Liver (tissue), 9 donors: Measurements from ENCODE around the gene TMEM26. TPM values are rescaled to one million over a fixed set of nuclear protein-coding genes. Genes with fewer than 3 reads are reported as not detected.

Experiments used
- DNase-seq: peaks from one replicate; pipeline ENCODE4 v3.0.0-alpha.2; 2017; ENCODE audit warnings: low spot score
- H3K27ac ChIP-seq, 2 donors: one replicate each; pipeline ENCODE4 v1.7.0; 2013; ENCODE audit warnings: inconsistent platforms in 2 of 2, low read length in 2 of 2, control low read depth in 1 of 2, low read depth in 1 of 2, mild to moderate bottlenecking in 1 of 2
- H3K27me3 ChIP-seq, 4 donors: one replicate each; pipeline versions ENCODE4 v1.6.1 to v1.7.0; 2013; ENCODE audit warnings: low read length in 3 of 4, inconsistent platforms in 1 of 4, mild to moderate bottlenecking in 1 of 4, moderate library complexity in 1 of 4; ENCODE audit not compliant: control insufficient read depth in 4 of 4, insufficient read depth in 4 of 4
- H3K36me3 ChIP-seq, 4 donors: one replicate each; pipeline versions ENCODE4 v1.6.1 to v1.7.0; 2013; ENCODE audit warnings: low read length in 3 of 4, mild to moderate bottlenecking in 3 of 4, low read depth in 1 of 4, moderate library complexity in 1 of 4; ENCODE audit not compliant: control insufficient read depth in 4 of 4, insufficient read depth in 3 of 4
- H3K4me1 ChIP-seq, 4 donors: one replicate each; pipeline versions ENCODE4 v1.6.1 to v1.7.0; 2013; ENCODE audit warnings: low read length in 3 of 4, mild to moderate bottlenecking in 3 of 4, moderate library complexity in 1 of 4; ENCODE audit not compliant: control insufficient read depth in 4 of 4, insufficient read depth in 4 of 4
- H3K4me3 ChIP-seq, 3 donors: one replicate each; pipeline versions ENCODE4 v1.6.1 to v1.7.0; 2013; ENCODE audit warnings: low read length in 3 of 3, control low read depth in 1 of 3, low read depth in 1 of 3, mild to moderate bottlenecking in 1 of 3
- H3K9ac ChIP-seq, 2 donors: one replicate each; pipeline ENCODE4 v1.7.0; 2013; ENCODE audit warnings: low read length in 2 of 2, mild to moderate bottlenecking in 2 of 2, moderate library complexity in 2 of 2, control low read depth in 1 of 2, low read depth in 1 of 2
- H3K9me3 ChIP-seq, 4 donors: one replicate each; pipeline versions ENCODE4 v1.6.1 to v1.7.0; 2013; ENCODE audit warnings: low read length in 3 of 4; ENCODE audit not compliant: control insufficient read depth in 4 of 4
- ATF3 ChIP-seq: IDR thresholded peaks from 2 replicates; pipeline ENCODE4 v1.6.1; 2016; ENCODE audit warnings: antibody characterized with exemption
- CTCF ChIP-seq: fragments of 150-350 bp; IDR thresholded peaks from 2 replicates; pipeline ENCODE4 v1.5.1; 2017; ENCODE audit warnings: improper control_type of control experiment, low read depth, low read length; ENCODE audit not compliant: missing input control
- EGR1 ChIP-seq, 2 donors: IDR thresholded peaks; 2 replicates each; pipeline ENCODE4 v1.6.1; 2016 to 2018; ENCODE audit warnings: antibody characterized with exemption in 2 of 2, low read depth in 2 of 2
- FOXA1 ChIP-seq: IDR thresholded peaks from 2 replicates; pipeline ENCODE4 v1.6.1; 2016; ENCODE audit warnings: antibody characterized with exemption
- FOXA2 ChIP-seq: IDR thresholded peaks from 2 replicates; pipeline ENCODE4 v1.6.1; 2016; ENCODE audit warnings: antibody characterized with exemption
- GABPA ChIP-seq, 2 donors: IDR thresholded peaks in 1 of 2; conservative IDR thresholded peaks in 1 of 2; 2 replicates each; pipeline ENCODE4 v1.6.1; 2016; ENCODE audit warnings: antibody characterized with exemption in 2 of 2, mild to moderate bottlenecking in 1 of 2, moderate library complexity in 1 of 2
- HNF4A ChIP-seq, 2 donors: conservative IDR thresholded peaks; 2 replicates each; pipeline ENCODE4 v1.6.1; 2016; ENCODE audit warnings: antibody characterized with exemption in 2 of 2, mild to moderate bottlenecking in 2 of 2
- HNF4G ChIP-seq: IDR thresholded peaks from 2 replicates; pipeline ENCODE4 v1.6.1; 2016; ENCODE audit warnings: antibody characterized with exemption
- JUND ChIP-seq, 2 donors: IDR thresholded peaks; 2 replicates each; pipeline ENCODE4 v1.6.1; 2016; ENCODE audit warnings: antibody characterized with exemption in 2 of 2
- MAX ChIP-seq: IDR thresholded peaks from 2 replicates; pipeline ENCODE4 v1.6.1; 2016; ENCODE audit warnings: antibody characterized with exemption
- NR2F2 ChIP-seq: IDR thresholded peaks from 2 replicates; pipeline ENCODE4 v1.6.1; 2016; ENCODE audit warnings: antibody characterized with exemption
- RAD21 ChIP-seq, 2 donors: IDR thresholded peaks; 2 replicates each; pipeline ENCODE4 v1.6.1; 2016; ENCODE audit warnings: antibody characterized with exemption in 2 of 2, mild to moderate bottlenecking in 2 of 2
- REST ChIP-seq: IDR thresholded peaks from 2 replicates; pipeline ENCODE4 v1.6.1; 2016; ENCODE audit warnings: antibody characterized with exemption, mild to moderate bottlenecking
- RXRA ChIP-seq, 2 donors: IDR thresholded peaks; 2 replicates each; pipeline ENCODE4 v1.6.1; 2017 to 2018; ENCODE audit warnings: antibody characterized with exemption in 2 of 2, mild to moderate bottlenecking in 1 of 2
- SP1 ChIP-seq: IDR thresholded peaks from 2 replicates; pipeline ENCODE4 v1.6.1; 2018; ENCODE audit warnings: antibody characterized with exemption, mild to moderate bottlenecking
- TAF1 ChIP-seq: conservative IDR thresholded peaks from 2 replicates; pipeline ENCODE4 v1.6.1; 2016; ENCODE audit warnings: antibody characterized with exemption, mild to moderate bottlenecking
- YY1 ChIP-seq: IDR thresholded peaks from 2 replicates; pipeline ENCODE4 v1.6.1; 2016; ENCODE audit warnings: antibody characterized with exemption, mild to moderate bottlenecking
- ZBTB33 ChIP-seq: IDR thresholded peaks from 2 replicates; pipeline ENCODE4 v1.6.1; 2016; ENCODE audit warnings: antibody characterized with exemption
- WGBS: extraction: QIAGEN DNeasy Blood & Tissue Kit; methylation state at CpG from one replicate; pipeline ENCODE4 v1.1.7; 2013; 5-methylcytosine and 5-hydroxymethylcytosine counted together
- polyA plus RNA-seq, 2 donors: library from polyadenylated mRNA; stranded (reverse) in 1 of 2; unstranded in 1 of 2; fragments of 200-250 nt in 1 of 2; fragments of >200 nt in 1 of 2; fragmentation: Nextera tagmentation in 1 of 2; extraction: Ambion mirVana in 1 of 2; gene quantifications; one replicate each; pipeline versions ENCODE4 v1.2.1 to v1.2.3, GENCODE V29; 2013 to 2015
- total RNA-seq, 2 donors: library from RNA; depleted of rRNA; stranded (reverse); fragments of >200 nt; gene quantifications; one replicate each; pipeline ENCODE4 v1.2.3, GENCODE V29; 2014
- donor health status: healthy.
- donor health status: healthy.
- donor health status: healthy.
- donor health status: healthy.
- donor health status: healthy.

Gene TMEM26
- total and polyA plus RNA-seq, 4 donors: 0.31 to 5.5 (median 1.2) TPM

- no peak for DNase-seq
- no peaks in the 10 kb centered on the region for H3K27me3 ChIP-seq
- WGBS: 39% methylated on average over 2 of the region's 2 CpGs
Measured at GRCh38 chr10:61438141-61438988, 14.8 kb downstream of the TMEM26 start.

GRCh38 chr10:61423178-61423577 is 30.0 kb downstream of the TMEM26 start:
- Histone ChIP-seq H3K27ac (no peak overlapping the region), H3K27me3 (no peaks in the 10 kb centered on the region), H3K36me3 (no peaks in the 10 kb centered on the region), H3K9me3 (peaks cover 2 to 25% (median 8%) of the 10 kb centered on the region in 4 donors), H3K4me3 (no peak overlapping the region), H3K9ac (no peak overlapping the region), H3K4me1 (no peaks in the 10 kb centered on the region)
- 55% methylated on average over 1 of the region's 1 CpG for WGBS
- TF ChIP-seq NR2F2 (no peak), YY1 (no peak), ATF3 (no peak), MAX (no peak), RAD21 (IDR thresholded peaks at IDR 0.05) (no peak), EGR1 (IDR thresholded peaks at IDR 0.05; ENCODE audit: low read depth in 2 of 2) (no peak), GABPA (IDR thresholded peaks at IDR 0.05 in 1 of 2, conservative IDR thresholded peaks at IDR 0.05 in 1 of 2) (no peak), REST (no peak), RXRA (IDR thresholded peaks at IDR 0.05) (no peak), HNF4G (no peak), FOXA1 (no peak), CTCF (no peak), ZBTB33 (no peak), TAF1 (no peak), HNF4A (conservative IDR thresholded peaks at IDR 0.05) (no peak), SP1 (no peak), JUND (IDR thresholded peaks at IDR 0.05) (no peak), FOXA2 (no peak)
- no peak for DNase-seq

More at GRCh38 chr10:61438141-61438988, 14.8 kb downstream of the TMEM26 start:
- TF ChIP-seq RAD21 (IDR thresholded peaks at IDR 0.05) (no peak), SP1 (no peak)
- H3K36me3 ChIP-seq: no peaks in the 10 kb centered on the region
- no peak overlapping the region for H3K4me3 ChIP-seq
- H3K9ac ChIP-seq: no peak overlapping the region
- H3K9me3 ChIP-seq: no peaks in the 10 kb centered on the region
- H3K27ac ChIP-seq: no peak overlapping the region
- H3K4me1 ChIP-seq: no peaks in the 10 kb centered on the region
